ENCODE results near the gene CYTH1. TPM values are rescaled to one million over a fixed set of nuclear protein-coding genes. Genes with fewer than 3 reads are reported as not detected.

The CYTH1 gene
- total and polyA plus RNA-seq, 10 of the 15 experiments (the other 5 are each of a cell fraction or from before 2014, with no cell fraction given): 6.6 to 188 (median 145) TPM

- SMC1A ChIA-PET (ENCODE audit: uncharacterized antibody, unreplicated experiment): no interaction called here
- in situ Hi-C loops (cut with MboI): no loop called here
- Histone ChIP-seq H3K36me3 (ENCODE audit: control insufficient read depth in 2 of 2, insufficient read depth in 2 of 2, low read length in 1 of 2) (no peaks in the 10 kb centered on the region), H3K27ac (ENCODE audit: control insufficient read depth, insufficient read depth) (no peak overlapping the region), H3K4me1 (ENCODE audit: control insufficient read depth, insufficient read depth, low read length) (no peaks in the 10 kb centered on the region; the same call in 1 of the 2 replicates), H4K20me1 (ENCODE audit: control insufficient read depth, insufficient read depth) (no peaks in the 10 kb centered on the region), H2AFZ (ENCODE audit: control insufficient read depth, low read depth, low read length) (no peak overlapping the region), H3K9me3 (replicated peaks; ENCODE audit: control insufficient read depth, insufficient read depth, low read length) (peaks cover 4% of the 10 kb centered on the region), H3K79me2 (ENCODE audit: control insufficient read depth, insufficient read depth, low read length) (no peaks in the 10 kb centered on the region), H3K9ac (ENCODE audit: control insufficient read depth, insufficient read depth, low read length) (no peak overlapping the region), H3K27me3 (replicated peaks in 1 of 2; ENCODE audit: control insufficient read depth in 2 of 2, insufficient read depth in 2 of 2, low read length in 1 of 2) (no peaks in the 10 kb centered on the region), H3K4me3 (no peak overlapping the region), H3K4me2 (ENCODE audit: control insufficient read depth, insufficient read depth) (no peak overlapping the region)
- DNase-seq (ENCODE audit: low read depth, low spot score) (no peak), FAIRE-seq (no peak), ATAC-seq (no peak)
- TF ChIP-seq, protein P1, sequence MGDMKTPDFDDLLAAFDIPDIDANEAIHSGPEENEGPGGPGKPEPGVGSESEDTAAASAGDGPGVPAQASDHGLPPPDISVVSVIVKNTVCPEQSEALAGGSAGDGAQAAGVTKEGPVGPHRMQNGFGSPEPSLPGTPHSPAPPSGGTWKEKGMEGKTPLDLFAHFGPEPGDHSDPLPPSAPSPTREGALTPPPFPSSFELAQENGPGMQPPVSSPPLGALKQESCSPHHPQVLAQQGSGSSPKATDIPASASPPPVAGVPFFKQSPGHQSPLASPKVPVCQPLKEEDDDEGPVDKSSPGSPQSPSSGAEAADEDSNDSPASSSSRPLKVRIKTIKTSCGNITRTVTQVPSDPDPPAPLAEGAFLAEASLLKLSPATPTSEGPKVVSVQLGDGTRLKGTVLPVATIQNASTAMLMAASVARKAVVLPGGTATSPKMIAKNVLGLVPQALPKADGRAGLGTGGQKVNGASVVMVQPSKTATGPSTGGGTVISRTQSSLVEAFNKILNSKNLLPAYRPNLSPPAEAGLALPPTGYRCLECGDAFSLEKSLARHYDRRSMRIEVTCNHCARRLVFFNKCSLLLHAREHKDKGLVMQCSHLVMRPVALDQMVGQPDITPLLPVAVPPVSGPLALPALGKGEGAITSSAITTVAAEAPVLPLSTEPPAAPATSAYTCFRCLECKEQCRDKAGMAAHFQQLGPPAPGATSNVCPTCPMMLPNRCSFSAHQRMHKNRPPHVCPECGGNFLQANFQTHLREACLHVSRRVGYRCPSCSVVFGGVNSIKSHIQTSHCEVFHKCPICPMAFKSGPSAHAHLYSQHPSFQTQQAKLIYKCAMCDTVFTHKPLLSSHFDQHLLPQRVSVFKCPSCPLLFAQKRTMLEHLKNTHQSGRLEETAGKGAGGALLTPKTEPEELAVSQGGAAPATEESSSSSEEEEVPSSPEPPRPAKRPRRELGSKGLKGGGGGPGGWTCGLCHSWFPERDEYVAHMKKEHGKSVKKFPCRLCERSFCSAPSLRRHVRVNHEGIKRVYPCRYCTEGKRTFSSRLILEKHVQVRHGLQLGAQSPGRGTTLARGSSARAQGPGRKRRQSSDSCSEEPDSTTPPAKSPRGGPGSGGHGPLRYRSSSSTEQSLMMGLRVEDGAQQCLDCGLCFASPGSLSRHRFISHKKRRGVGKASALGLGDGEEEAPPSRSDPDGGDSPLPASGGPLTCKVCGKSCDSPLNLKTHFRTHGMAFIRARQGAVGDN (IDR thresholded peaks at IDR 0.05): no peak
- TF ChIP-seq NFYA (IDR thresholded peaks at IDR 0.05; ENCODE audit: borderline replicate concordance, low read depth, low read length): no peak
- TF ChIP-seq ZNF24 (IDR thresholded peaks at IDR 0.05): no peak
- TF ChIP-seq, protein P2, sequence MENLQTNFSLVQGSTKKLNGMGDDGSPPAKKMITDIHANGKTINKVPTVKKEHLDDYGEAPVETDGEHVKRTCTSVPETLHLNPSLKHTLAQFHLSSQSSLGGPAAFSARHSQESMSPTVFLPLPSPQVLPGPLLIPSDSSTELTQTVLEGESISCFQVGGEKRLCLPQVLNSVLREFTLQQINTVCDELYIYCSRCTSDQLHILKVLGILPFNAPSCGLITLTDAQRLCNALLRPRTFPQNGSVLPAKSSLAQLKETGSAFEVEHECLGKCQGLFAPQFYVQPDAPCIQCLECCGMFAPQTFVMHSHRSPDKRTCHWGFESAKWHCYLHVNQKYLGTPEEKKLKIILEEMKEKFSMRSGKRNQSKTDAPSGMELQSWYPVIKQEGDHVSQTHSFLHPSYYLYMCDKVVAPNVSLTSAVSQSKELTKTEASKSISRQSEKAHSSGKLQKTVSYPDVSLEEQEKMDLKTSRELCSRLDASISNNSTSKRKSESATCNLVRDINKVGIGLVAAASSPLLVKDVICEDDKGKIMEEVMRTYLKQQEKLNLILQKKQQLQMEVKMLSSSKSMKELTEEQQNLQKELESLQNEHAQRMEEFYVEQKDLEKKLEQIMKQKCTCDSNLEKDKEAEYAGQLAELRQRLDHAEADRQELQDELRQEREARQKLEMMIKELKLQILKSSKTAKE (IDR thresholded peaks at IDR 0.05; ENCODE audit: low read depth, poor library complexity, severe bottlenecking): no peak
- CTCF ChIA-PET: no interaction called here
- POLR2A ChIA-PET: no interaction called here
- RAD21 ChIA-PET (ENCODE audit: unreplicated experiment): no interaction called here
- BruUV-seq (replicated peaks): no TSS peak
- 82% methylated on average over 1 of the region's 1 CpG for WGBS (ENCODE audit: insufficient coverage, insufficient replicate concordance, low lambda C conversion rate, missing lambda C conversion rate)
- intact Hi-C loops (cut with micrococcal nuclease; ENCODE audit: unreplicated experiment): no loop called here
These were observed 130.0 kb downstream of the CYTH1 start for GRCh38 chr17:78652024-78652423.

Data from GM12878 (cell line).